Astrocyte (in vitro differentiated cells and primary cell): ENCODE measurements around the gene PLCG2.

ENCODE experiments used
- CTCF ChIP-seq: IDR thresholded peaks from 2 replicates; pipeline ENCODE4 v1.5.1; 2011; ENCODE audit warnings: low read depth, mild to moderate bottlenecking, inconsistent platforms, low read length, moderate library complexity; ENCODE audit not compliant: insufficient read depth
- EZH2 ChIP-seq: IDR thresholded peaks from 2 replicates; pipeline ENCODE4 v1.6.1; 2012; ENCODE audit warnings: mild to moderate bottlenecking, low read length, inconsistent platforms; ENCODE audit not compliant: insufficient read depth

- no peak for TF ChIP-seq CTCF
- no peak for TF ChIP-seq EZH2
Measured at GRCh38 chr16:81861503-81861902, 82.4 kb downstream of the PLCG2 start.
